Measurements from ENCODE around the gene DNAJC12.
"Not testable (repeated sequence)": the region's sequence is repeated elsewhere in the genome, so short reads cannot be mapped to it uniquely, and the experiment has no call there.

The DNAJC12 gene

DNA sequence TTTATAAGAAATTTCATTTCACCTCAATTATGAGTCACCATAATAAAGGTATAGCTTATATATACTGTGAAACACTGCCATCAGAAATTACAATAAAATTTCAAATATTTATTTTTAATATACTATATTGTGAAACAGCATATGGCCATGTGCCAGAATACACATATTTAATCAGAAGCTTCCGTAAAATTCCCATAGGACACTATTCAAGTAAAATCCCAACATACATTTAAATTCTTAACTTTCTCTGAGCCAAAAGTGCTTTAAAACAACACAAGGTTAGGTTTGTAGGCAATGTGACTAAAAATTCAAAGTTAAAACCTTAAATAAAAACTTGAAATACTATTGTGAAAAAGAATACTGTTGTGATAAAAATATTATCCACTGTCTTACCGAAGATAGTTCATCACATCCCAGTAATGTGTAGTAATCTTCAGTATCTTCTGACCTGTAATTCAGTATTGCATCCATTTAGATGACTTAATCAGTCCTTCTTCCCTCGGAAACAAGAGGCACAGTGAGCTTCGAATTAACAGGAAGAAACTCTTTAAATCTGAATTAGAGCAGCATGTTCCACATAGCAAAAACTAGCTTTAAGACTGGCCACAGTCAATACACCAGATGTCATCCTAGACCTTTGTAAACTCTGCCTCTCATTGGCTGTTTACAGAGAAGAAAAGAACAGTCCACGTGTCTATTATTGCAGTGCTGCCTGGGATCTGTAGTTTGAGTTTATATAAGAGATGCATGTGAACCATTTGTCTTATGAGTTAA lies at the start of gene DNAJC12:
TSS of gene DNAJC12 (minus strand) at position 648 of the 774 bp plus-strand sequence. CDS start at position 471, 177 bp downstream.
- peak within 1 kb of the TSS; percentile 43; the same call in 1 of the 2 replicates for H3K4me3 ChIP-seq (ENCODE audit: low read length)

DNA sequence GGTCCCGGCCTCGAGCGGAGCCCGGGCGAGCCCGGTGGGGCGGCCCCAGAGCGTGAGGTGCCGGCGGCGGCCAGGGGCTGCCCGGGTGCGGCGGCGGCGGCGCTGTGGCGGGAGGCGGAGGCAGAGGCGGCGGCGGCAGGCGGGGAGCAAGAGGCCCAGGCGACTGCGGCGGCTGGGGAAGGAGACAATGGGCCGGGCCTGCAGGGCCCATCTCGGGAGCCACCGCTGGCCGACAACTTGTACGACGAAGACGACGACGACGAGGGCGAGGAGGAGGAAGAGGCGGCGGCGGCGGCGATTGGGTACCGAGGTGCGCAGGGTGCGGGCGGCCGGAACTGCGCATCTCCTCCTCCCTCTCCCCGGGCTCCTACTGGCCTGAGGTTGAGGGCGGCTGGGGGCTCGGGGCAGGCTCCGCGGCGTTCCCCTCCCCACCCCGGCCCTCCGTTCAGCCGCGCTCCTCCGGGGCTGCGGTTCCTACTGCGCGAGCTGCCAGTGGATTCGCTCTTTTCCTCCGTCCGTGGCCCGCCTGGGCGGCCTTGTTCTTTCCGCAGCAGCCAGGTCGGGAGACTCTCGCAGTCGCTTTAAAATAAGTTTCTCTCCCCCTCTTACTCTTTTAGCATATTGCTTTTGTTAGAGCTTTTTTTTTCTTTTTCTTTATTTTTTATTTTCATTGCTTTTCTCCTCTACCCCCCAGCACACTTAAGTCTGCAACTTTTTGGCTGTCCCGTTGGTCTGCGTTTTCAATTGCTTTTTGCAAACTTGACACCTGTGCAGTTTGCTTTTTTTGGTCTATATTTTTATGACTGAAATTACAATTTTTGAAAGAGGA lies 47.1 kb upstream of the DNAJC12 start:
- TF ChIP-seq ZNF274 (IDR thresholded peaks at IDR 0.05; ENCODE audit: low read depth, low read length), result no peak
- H3K4me3 ChIP-seq (ENCODE audit: low read length), result peak overlapping the region; percentile 96

More for the DNA sequence above, at the start of gene DNAJC12:
- no peak for TF ChIP-seq ZNF274 (IDR thresholded peaks at IDR 0.05; ENCODE audit: low read depth, low read length)

DNA sequence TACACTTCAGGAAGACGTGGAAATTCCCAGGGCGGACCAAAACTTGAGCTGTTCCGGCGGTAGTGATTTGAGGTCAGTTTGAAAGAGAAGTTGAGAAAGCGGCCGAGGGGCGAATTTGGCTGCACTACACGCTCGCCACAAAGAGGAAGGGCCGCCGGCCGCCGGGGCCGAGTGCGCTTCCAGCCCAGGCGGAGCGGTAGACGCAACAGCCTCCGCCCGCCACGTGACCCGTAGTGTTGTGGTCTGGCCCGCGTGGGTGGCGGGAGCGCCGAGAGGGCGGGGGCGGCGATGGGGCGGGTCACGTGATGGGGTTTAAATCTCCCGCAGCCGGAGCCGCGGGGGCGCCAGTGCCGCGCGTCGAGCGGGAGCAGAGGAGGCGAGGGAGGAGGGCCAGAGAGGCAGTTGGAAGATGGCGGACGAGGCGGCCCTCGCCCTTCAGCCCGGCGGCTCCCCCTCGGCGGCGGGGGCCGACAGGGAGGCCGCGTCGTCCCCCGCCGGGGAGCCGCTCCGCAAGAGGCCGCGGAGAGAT lies 46.4 kb upstream of the DNAJC12 start, which contains the start of gene SIRT1:
TSS of gene SIRT1 (plus strand) at position 344 of the 529 bp plus-strand sequence. CDS start at position 410, 66 bp downstream.
- no peak for TF ChIP-seq ZNF274 (IDR thresholded peaks at IDR 0.05; ENCODE audit: low read depth, low read length)
- H3K4me3 ChIP-seq (ENCODE audit: low read length), result peak within 1 kb of the TSS; percentile 96

DNA sequence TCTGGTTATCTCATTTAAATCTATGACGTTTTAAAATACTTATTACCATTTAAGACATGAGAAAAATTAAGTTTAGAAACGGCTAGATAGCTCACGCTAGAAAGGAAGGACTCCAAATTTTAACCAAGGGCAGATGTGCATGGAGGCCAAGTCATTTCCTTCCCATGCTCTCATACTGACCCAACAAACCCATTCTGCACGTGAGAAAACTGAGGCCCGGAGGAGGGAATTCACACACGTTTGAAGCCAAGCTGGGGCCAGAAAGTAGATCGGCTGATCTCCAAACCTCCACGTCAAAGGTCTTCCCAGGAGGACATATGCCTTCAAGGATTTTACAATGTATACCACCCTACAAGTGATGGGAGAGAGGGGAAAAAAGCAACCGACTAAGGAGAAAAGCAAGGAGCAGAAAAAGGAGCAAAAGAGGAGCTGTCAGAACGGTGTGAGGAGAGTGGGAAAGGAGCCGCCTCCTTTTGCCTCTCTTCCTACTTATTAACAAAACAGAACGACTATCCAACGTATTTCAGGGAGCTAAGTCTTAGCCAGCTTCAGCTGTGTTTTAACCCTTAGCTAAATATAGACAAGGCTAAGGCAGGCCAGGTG lies 45.8 kb upstream of the DNAJC12 start:
- TF ChIP-seq ZNF274 (IDR thresholded peaks at IDR 0.05; ENCODE audit: low read depth, low read length), result no peak

DNA sequence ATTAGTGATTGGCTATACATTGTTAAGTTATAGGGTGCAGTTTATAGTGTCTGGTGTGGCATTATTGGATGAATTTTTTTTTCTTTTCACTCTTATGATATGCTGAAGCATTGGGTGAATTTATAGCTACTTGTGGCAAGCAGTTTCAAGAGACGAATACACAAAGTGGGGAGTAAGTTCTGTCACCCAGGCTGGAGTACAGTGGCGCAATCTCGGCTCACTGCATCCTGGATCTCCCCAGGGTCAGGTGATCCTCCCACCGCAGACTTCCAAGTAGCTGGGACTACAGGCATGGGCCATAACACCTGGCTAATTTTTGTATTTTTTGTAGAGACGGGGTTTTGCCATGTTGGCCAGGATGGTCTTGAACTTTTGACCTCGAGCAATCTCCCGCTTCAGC lies 40.1 kb upstream of the DNAJC12 start:
- H3K4me3 ChIP-seq (ENCODE audit: low read length), result no peak overlapping the region
- TF ChIP-seq ZNF274 (IDR thresholded peaks at IDR 0.05; ENCODE audit: low read depth, low read length), result no peak

More for the DNA sequence above, 45.8 kb upstream of the DNAJC12 start:
- H3K4me3 ChIP-seq (ENCODE audit: low read length), result peak overlapping the region; percentile 58

DNA sequence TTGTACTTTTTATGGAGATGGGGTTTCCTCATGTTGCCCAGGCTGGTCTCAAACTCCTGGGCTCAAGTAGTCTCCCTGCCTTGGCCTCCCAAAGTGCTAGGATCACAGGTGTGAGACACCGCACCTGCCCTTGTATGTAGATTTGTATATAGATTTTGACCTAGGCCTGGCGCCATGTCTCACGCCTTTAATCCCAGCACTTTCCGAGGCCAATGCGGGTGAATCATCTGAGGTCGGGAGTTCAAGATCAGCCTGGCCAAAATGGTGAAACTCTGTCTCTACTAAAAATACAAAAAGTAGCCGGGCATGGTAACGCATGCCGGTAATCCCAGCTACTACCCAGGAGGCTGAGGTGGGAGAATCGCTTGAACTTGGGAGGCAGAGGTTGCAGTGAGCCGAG lies 39.4 kb upstream of the DNAJC12 start:
- H3K4me3 ChIP-seq (ENCODE audit: low read length), result not testable (repeated sequence)

DNA sequence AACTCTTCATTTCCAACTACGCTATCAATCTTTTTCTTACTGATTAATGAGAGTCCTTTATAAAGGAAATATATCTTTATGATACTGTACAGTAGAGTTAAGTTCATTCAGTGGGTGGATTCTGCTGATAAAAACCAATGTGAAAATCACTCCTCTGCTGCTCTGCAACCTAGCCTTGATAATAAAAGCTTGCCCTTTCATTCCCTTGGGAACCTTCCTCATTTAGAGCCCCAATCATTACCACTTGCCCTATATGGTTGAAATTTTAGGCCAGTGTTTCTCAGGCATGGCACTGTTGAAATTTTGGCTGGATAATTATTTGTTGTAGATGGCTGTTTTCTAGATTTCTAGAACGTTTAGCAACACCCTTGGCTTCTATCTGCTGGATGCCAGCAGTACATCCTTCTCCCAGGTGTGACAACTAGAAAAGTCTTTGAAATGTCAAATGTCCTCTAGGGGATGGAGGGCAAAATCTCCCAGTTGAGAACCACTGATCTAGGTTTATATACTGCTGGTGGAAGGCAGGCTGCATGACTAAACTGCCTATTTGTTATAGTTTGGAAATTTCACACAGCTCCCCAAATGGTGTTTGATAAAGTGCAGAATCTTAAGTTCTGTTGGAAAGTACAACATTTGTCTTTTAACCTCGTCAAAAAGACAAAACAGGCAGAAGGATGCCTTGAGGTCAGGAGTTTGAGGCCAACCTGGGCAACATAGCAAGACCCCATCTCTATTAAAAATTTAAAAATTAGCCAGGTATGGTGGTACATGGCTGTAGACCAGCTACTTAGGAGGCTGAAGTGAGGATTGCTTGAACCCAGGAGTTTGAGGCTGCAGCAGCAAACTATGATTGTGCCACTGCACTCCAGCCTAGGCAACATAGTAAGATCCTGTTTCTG lies 37.6 kb upstream of the DNAJC12 start:
- H3K4me3 ChIP-seq (ENCODE audit: low read length), result no peak overlapping the region
- TF ChIP-seq ZNF274 (IDR thresholded peaks at IDR 0.05; ENCODE audit: low read depth, low read length), result no peak

DNA sequence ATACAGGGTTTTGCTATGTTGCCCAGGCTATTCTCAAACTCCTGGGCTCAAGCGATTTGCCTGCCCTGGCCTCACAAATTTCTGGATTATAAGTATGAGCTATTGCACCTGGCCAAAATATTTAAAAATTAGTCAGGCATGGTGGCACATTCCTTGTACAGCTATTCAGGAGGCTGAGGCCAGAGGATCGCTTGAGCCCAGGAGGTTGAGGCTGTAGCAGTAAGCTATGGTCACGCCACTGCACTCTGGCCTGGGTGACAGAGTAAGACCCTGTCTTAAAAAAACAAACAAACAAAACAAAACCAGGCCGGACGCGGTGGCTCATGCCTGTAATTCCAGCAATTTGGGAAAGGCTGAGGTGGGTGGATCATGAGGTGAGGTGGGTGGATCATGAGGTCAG lies 32.0 kb upstream of the DNAJC12 start:
- no peak for TF ChIP-seq ZNF274 (IDR thresholded peaks at IDR 0.05; ENCODE audit: low read depth, low read length)

DNA sequence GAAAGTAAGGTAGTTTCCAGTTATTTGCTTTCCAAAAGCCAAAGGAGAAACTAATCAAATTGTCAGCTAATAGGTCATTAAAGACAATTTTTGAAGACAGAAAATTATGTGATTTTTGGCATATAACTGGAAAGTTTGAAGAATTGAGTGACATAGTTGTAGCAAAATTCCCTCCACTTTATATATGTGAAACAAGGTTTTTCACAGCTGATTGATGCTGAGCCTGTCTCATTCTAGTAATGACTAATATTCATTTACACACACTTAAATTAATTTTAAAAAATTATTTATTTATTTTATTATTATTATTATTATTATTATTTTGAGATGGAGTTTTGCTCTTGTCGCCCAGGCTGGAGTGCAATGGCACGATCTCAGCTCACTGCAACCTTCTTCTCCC lies 30.1 kb upstream of the DNAJC12 start:
- TF ChIP-seq ZNF274 (IDR thresholded peaks at IDR 0.05; ENCODE audit: low read depth, low read length), result no peak
- no peak overlapping the region for H3K4me3 ChIP-seq (ENCODE audit: low read length)

More for the DNA sequence above, 32.0 kb upstream of the DNAJC12 start:
- H3K4me3 ChIP-seq (ENCODE audit: low read length), result no peak overlapping the region

DNA sequence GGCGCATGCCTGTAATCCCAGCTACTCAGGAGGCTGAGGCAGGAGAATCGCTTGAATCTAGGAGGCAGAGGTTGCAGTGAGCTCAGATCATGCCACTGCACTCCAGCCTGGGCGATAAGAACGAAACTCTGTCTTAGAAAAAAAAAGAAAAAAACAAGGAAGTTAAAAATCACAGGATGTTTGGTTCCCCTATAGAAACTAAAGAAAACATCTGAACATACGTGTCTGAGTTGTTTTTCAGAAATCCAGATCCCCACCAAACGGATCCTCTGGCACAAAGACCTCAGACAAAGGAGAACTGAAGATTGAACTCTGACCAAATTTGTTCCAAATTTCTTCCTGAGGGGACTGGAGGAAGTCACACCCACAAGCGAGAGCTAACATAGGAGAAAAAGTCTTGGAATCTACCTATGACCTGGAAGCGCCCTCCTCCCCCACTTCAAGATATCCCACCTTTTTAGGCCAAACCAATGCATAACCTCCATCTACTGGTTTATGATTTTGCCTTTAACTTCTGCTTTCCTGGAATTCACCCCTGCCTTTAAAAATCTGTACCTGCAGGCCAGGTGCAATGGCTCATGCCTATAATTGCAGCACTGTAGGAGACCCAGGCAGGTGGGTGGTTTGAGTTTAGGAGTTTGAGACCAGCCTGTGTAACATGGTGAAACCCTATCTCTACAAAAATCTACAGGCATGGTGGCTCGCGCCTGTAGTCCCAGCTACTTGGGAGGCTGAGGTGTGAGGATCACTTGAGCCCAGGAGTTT lies 26.8 kb upstream of the DNAJC12 start:
- no peak for TF ChIP-seq ZNF274 (IDR thresholded peaks at IDR 0.05; ENCODE audit: low read depth, low read length)
- H3K4me3 ChIP-seq (ENCODE audit: low read length), result no peak overlapping the region

DNA sequence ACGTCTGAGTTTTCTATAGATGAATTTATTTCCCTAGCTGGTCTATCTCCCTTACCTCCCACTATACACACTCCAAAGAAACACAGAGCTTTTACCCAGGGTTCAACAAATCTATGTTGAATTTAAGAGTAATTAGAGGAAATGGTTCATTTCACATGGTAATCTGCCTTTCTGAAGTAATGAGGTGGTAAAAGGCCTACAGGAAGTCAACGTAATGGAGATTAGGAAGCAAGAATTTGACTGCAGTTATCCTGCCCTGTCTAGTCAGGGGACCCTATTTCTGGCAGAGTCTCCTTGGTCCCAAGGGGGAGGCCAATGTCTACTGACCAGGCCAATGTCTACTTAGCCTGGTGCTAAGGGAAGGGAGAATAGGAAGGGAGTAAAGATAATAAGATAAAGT lies 25.1 kb upstream of the DNAJC12 start:
- no peak overlapping the region for H3K4me3 ChIP-seq (ENCODE audit: low read length)
- no peak for TF ChIP-seq ZNF274 (IDR thresholded peaks at IDR 0.05; ENCODE audit: low read depth, low read length)

DNA sequence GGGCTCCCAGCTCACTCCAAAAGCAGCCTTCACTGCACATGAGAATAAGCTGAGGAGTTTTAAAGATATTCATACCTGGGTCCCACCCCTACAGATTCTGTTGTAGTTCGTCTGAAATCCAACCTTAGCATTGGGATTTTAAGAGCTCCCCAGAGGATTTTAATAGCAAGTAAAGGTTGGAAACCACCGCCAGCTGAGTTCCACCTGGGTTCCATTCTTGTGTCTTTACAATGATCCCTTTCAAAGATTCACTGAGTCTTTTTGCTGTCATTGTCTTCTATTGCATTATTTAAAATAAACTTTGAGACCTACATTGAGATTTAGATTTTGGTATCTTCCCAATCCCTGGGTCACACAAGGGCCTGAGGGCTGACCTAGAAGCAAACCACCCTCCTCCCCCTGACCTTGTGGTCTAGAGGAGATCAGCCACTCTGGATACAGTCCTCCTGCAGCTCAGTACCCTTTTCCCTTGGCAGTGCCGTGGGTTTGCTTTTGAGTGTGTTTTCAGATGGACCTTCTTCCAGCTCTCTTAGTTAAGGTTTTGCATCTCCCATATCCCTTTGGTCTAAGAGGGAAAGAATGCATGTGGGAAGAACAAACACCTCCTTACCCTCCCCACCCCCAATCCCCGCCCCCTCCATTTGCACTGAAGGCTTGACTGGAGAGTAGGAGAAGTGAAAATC lies 23.9 kb upstream of the DNAJC12 start:
- no peak overlapping the region for H3K4me3 ChIP-seq (ENCODE audit: low read length)
- no peak for TF ChIP-seq ZNF274 (IDR thresholded peaks at IDR 0.05; ENCODE audit: low read depth, low read length)
